Osteocyte (in vitro differentiated cells): ENCODE results near the gene NALCN. TPM values are rescaled to one million over a fixed set of nuclear protein-coding genes. Genes with fewer than 3 reads are reported as not detected.

ENCODE experiments used
- DNase-seq: peaks from one replicate; pipeline ENCODE4 v3.0.0; 2021; ENCODE audit warnings: mixed read lengths; ENCODE audit not compliant: unreplicated experiment; ENCODE audit errors: extremely low spot score
- H3K27ac Mint-ChIP-seq: one replicate; pipeline ENCODE4 v1.8.0; 2021; ENCODE audit warnings: mild to moderate bottlenecking, mixed read lengths; ENCODE audit not compliant: unreplicated experiment
- H3K27me3 Mint-ChIP-seq: one replicate; pipeline ENCODE4 v1.8.0; 2021; ENCODE audit warnings: mixed read lengths; ENCODE audit not compliant: unreplicated experiment
- H3K36me3 Mint-ChIP-seq: one replicate; pipeline ENCODE4 v1.8.0; 2021; ENCODE audit warnings: mixed read lengths; ENCODE audit not compliant: unreplicated experiment
- H3K4me1 Mint-ChIP-seq: one replicate; pipeline ENCODE4 v1.8.0; 2021; ENCODE audit warnings: mixed read lengths; ENCODE audit not compliant: unreplicated experiment
- H3K4me3 Mint-ChIP-seq: one replicate; pipeline ENCODE4 v1.8.0; 2021; ENCODE audit warnings: mild to moderate bottlenecking, moderate library complexity, mixed read lengths; ENCODE audit not compliant: unreplicated experiment
- H3K9me3 Mint-ChIP-seq: one replicate; pipeline ENCODE4 v1.8.0; 2021; ENCODE audit warnings: mixed read lengths; ENCODE audit not compliant: unreplicated experiment
- CTCF ChIP-seq: fragments of 200-600 bp; sonication (generic); IDR thresholded peaks from 2 replicates; pipeline ENCODE4 v1.5.0; 2021; ENCODE audit warnings: antibody characterized with exemption, mild to moderate bottlenecking, moderate library complexity
- total RNA-seq: library from RNA; stranded (reverse); gene quantifications from 2 replicates; pipeline ENCODE4 v1.2.1, GENCODE V29; 2021

The NALCN gene
- total RNA-seq, 1 donor from 2014 or later, result 58.8 TPM

GRCh38 chr13:101115762-101116171 is 300.5 kb downstream of the NALCN start:
- peaks cover 19% of the 10 kb centered on the region for H3K36me3 Mint-ChIP-seq
- DNase-seq, result no peak
- peaks cover 6% of the 10 kb centered on the region for H3K9me3 Mint-ChIP-seq
- peaks cover 65% of the 10 kb centered on the region for H3K4me1 Mint-ChIP-seq
- peak; percentile 69 for TF ChIP-seq CTCF
- peak overlapping the region; percentile 5 for H3K4me3 Mint-ChIP-seq
- H3K27ac Mint-ChIP-seq, result peak overlapping the region; percentile 71
- no peaks in the 10 kb centered on the region for H3K27me3 Mint-ChIP-seq

GRCh38 chr13:101111894-101112293 is 304.4 kb downstream of the NALCN start:
- DNase-seq, result no peak
- TF ChIP-seq CTCF, result no peak
- Mint-ChIP-seq H3K27ac (peak overlapping the region; percentile 15), H3K27me3 (no peaks in the 10 kb centered on the region), H3K4me3 (no peak overlapping the region), H3K9me3 (peaks cover 7% of the 10 kb centered on the region), H3K4me1 (peaks cover 42% of the 10 kb centered on the region), H3K36me3 (peaks cover 29% of the 10 kb centered on the region)

- Mint-ChIP-seq H3K4me1 (peaks cover 18% of the 10 kb centered on the region), H3K9me3 (peaks cover 16% of the 10 kb centered on the region), H3K4me3 (no peak overlapping the region), H3K27ac (no peak overlapping the region), H3K36me3 (peaks cover 50% of the 10 kb centered on the region), H3K27me3 (no peaks in the 10 kb centered on the region)
- no peak for DNase-seq
- no peak for TF ChIP-seq CTCF
Measured at GRCh38 chr13:101109005-101109404, 307.3 kb downstream of the NALCN start.

GRCh38 chr13:101098873-101099272 is 317.4 kb downstream of the NALCN start:
- no peaks in the 10 kb centered on the region for H3K4me1 Mint-ChIP-seq
- no peaks in the 10 kb centered on the region for H3K9me3 Mint-ChIP-seq
- no peak overlapping the region for H3K27ac Mint-ChIP-seq
- no peak for TF ChIP-seq CTCF
- peaks cover 68% of the 10 kb centered on the region for H3K36me3 Mint-ChIP-seq
- DNase-seq, result no peak
- H3K27me3 Mint-ChIP-seq, result no peaks in the 10 kb centered on the region
- H3K4me3 Mint-ChIP-seq, result no peak overlapping the region

GRCh38 chr13:101092985-101093384 is 323.3 kb downstream of the NALCN start:
- no peak overlapping the region for H3K27ac Mint-ChIP-seq
- no peaks in the 10 kb centered on the region for H3K27me3 Mint-ChIP-seq

More at GRCh38 chr13:101092985-101093384, 323.3 kb downstream of the NALCN start:
- peaks cover 35% of the 10 kb centered on the region for H3K36me3 Mint-ChIP-seq
- TF ChIP-seq CTCF, result no peak
- H3K9me3 Mint-ChIP-seq, result no peaks in the 10 kb centered on the region
- H3K4me1 Mint-ChIP-seq, result no peaks in the 10 kb centered on the region
- no peak for DNase-seq
- H3K4me3 Mint-ChIP-seq, result no peak overlapping the region
